ENCODE results near the gene ACTL7A. TPM values are rescaled to one million over a fixed set of nuclear protein-coding genes. Genes with fewer than 3 reads are reported as not detected.
A peak's percentile ranks its signal among the peaks of the same experiment; 100 is the strongest.
"Not testable (repeated sequence)": the region's sequence is repeated elsewhere in the genome, so short reads cannot be mapped to it uniquely, and the experiment has no call there.

Gene ACTL7A
- total RNA-seq, 1 donor, result not detected

- no peak for DNase-seq (ENCODE audit: low read depth)
- no peak overlapping the region for H3K4me3 ChIP-seq (ENCODE audit: low read depth, low read length)
- TF ChIP-seq CTCF (IDR thresholded peaks at IDR 0.05; ENCODE audit: insufficient read depth, low read depth, low read length), result no peak
These were observed 20.2 kb downstream of the ACTL7A start for GRCh38 chr9:108882052-108882888.

GRCh38 chr9:108883085-108883484 is 21.0 kb downstream of the ACTL7A start:
- no peak for DNase-seq (ENCODE audit: low read depth)
- H3K4me3 ChIP-seq (ENCODE audit: low read depth, low read length), result no peak overlapping the region
- no peak for TF ChIP-seq CTCF (IDR thresholded peaks at IDR 0.05; ENCODE audit: insufficient read depth, low read depth, low read length)

- H3K4me3 ChIP-seq (ENCODE audit: low read depth, low read length), result no peak overlapping the region
- TF ChIP-seq CTCF (IDR thresholded peaks at IDR 0.05; ENCODE audit: insufficient read depth, low read depth, low read length), result no peak
- DNase-seq (ENCODE audit: low read depth), result no peak
These were observed 22.6 kb downstream of the ACTL7A start for GRCh38 chr9:108884701-108885100.

GRCh38 chr9:108885643-108886348 is 23.7 kb downstream of the ACTL7A start:
- peak; percentile 71 for DNase-seq (ENCODE audit: low read depth)
- no peak for TF ChIP-seq CTCF (IDR thresholded peaks at IDR 0.05; ENCODE audit: insufficient read depth, low read depth, low read length)
- H3K4me3 ChIP-seq (ENCODE audit: low read depth, low read length), result no peak overlapping the region

- H3K4me3 ChIP-seq (ENCODE audit: low read depth, low read length); DNase-seq (ENCODE audit: low read depth): not testable (repeated sequence)
These were observed 24.7 kb downstream of the ACTL7A start for GRCh38 chr9:108886594-108887271.

- H3K4me3 ChIP-seq (ENCODE audit: low read depth, low read length), result no peak overlapping the region
- TF ChIP-seq CTCF (IDR thresholded peaks at IDR 0.05; ENCODE audit: insufficient read depth, low read depth, low read length), result peak; percentile 26
- DNase-seq (ENCODE audit: low read depth), result peak; percentile 27
These were observed 27.6 kb downstream of the ACTL7A start for GRCh38 chr9:108889649-108890067.

Measured in fibroblast of villous mesenchyme (primary cell).